ENCODE results near the gene CLSTN2. TPM values are rescaled to one million over a fixed set of nuclear protein-coding genes. Genes with fewer than 3 reads are reported as not detected.
A peak's percentile ranks its signal among the peaks of the same experiment; 100 is the strongest.

The CLSTN2 gene
- total RNA-seq, 2 donors from 2014 or later: 3.5 to 60.3 TPM

DNA sequence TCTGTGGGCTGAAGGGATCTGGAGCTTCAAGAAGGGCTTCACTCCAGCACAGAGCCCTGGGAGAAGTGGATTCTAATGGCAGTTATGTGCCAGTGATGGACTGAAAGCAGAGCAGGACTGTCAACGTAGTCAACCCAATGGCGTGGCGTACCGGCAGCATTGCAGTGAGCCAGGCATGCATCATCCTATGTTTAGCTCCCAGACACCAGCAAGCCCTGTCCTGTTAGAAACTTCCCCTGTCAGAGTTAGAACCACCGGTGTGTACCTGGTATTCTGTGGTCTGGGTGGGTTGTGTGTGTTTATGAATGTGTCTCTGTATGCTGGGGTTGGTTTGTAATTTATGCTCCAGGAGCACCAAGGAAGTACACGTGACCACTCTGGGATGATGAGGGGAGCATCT, 86.3 kb downstream of the CLSTN2 start:
- H3K4me3 ChIP-seq: no peak overlapping the region
- peaks cover 7% of the 10 kb centered on the region for H3K4me1 ChIP-seq (replicated peaks)
- DNase-seq (ENCODE audit: low spot score): no peak
- no peaks in the 10 kb centered on the region for H3K27me3 ChIP-seq (replicated peaks; ENCODE audit: insufficient read depth)
- H3K36me3 ChIP-seq: no peaks in the 10 kb centered on the region
- H3K9me3 ChIP-seq: no peaks in the 10 kb centered on the region
- TF ChIP-seq POLR2AphosphoS5 (IDR thresholded peaks at IDR 0.05): no peak
- no peak for TF ChIP-seq POLR2A (IDR thresholded peaks at IDR 0.05)
- TF ChIP-seq, protein P1, sequence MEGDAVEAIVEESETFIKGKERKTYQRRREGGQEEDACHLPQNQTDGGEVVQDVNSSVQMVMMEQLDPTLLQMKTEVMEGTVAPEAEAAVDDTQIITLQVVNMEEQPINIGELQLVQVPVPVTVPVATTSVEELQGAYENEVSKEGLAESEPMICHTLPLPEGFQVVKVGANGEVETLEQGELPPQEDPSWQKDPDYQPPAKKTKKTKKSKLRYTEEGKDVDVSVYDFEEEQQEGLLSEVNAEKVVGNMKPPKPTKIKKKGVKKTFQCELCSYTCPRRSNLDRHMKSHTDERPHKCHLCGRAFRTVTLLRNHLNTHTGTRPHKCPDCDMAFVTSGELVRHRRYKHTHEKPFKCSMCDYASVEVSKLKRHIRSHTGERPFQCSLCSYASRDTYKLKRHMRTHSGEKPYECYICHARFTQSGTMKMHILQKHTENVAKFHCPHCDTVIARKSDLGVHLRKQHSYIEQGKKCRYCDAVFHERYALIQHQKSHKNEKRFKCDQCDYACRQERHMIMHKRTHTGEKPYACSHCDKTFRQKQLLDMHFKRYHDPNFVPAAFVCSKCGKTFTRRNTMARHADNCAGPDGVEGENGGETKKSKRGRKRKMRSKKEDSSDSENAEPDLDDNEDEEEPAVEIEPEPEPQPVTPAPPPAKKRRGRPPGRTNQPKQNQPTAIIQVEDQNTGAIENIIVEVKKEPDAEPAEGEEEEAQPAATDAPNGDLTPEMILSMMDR (IDR thresholded peaks at IDR 0.05): no peak
- H3K27ac ChIP-seq: no peak overlapping the region
- WGBS: 61% methylated on average over 6 of the region's 6 CpGs
- intact Hi-C loops (cut with DNase I): no loop called here

DNA sequence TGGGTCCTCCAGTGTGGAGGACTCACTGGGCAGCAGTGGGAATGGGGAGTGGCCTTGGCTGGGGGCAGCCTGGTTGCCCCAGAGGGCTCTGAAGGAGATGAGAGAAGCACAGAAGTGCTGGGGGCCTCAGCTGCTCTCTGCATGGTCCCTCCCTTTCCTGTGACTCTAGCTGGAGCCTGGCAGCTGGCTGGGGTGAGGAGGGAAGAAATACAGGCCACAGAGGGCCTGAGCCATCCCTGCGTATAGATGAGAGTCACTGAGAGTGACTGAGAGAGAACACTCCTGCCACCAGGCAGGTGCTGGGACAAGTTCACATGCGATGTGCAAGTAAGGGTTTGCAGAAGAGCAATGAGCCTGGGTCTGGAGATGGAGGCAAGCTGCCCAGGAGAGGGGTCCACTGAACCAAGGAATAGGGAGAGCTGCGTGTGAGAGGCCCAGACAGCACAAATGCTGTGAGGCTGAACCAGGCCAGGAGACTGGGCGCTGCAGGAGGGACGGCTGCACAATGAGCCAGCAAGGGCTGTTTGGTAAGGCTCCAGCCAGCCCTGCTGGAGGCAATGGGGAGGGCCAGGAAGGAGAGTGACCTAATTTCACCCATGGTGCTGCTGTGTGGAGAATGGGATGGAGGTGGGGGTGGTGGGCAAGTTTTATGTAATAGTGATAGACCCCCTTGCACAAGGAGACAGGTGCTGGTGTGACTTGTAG, 87.2 kb downstream of the CLSTN2 start:
- intact Hi-C loops (cut with DNase I): no loop called here
- H3K27ac ChIP-seq: no peak overlapping the region
- H3K27me3 ChIP-seq (replicated peaks; ENCODE audit: insufficient read depth): no peaks in the 10 kb centered on the region
- no peaks in the 10 kb centered on the region for H3K9me3 ChIP-seq
- H3K4me1 ChIP-seq (replicated peaks): peaks cover 7% of the 10 kb centered on the region
- no peak for DNase-seq (ENCODE audit: low spot score)
- 67% methylated on average over 5 of the region's 5 CpGs for WGBS
- H3K4me3 ChIP-seq: no peak overlapping the region
- TF ChIP-seq, protein P1 (IDR thresholded peaks at IDR 0.05): no peak
- no peak for TF ChIP-seq POLR2AphosphoS5 (IDR thresholded peaks at IDR 0.05)
- no peak for TF ChIP-seq POLR2A (IDR thresholded peaks at IDR 0.05)
- no peaks in the 10 kb centered on the region for H3K36me3 ChIP-seq

DNA sequence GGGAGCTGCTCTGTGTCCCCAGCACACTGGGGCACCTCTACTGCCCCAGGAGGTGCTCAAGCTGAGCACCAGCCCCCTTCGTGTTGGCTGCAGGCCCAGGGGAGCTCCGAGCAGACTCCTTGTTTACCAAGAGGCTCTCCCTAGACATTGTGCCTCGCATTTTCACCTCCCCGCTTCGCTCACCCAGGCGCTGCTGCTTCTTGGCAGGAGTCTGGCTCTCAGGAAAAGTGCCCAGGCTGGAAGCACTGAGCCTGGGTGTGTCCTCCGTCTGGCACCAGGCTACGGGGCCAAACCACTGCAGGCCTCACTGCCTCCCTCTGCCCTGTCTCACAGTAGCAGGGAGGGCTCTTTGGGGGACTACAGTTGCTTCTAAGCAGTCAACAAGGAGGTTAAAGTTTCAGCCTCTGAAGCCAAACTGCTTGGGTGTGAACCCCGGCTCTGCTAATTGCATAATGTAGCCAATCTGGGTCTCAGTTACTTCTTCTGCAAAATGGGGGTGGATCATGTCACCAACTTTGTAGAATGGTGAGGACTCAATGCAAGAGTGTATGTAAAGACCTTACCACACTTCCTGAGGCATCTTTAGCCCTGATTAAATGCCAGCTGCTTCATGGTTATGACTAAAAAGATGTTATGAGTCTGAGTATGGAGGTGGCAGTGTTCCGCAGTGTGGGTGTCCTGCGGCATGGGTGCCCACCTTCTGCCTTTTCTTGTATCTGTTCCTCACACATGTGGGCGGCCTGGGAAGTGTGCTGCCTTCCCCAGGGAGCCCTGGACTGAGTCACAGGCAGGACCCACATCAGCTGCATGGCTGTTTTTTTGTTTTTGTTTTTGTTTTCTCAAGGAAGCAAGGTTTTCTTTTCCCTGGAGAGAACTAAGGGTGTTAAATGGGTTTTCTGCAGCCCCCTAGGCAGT, 88.9 kb downstream of the CLSTN2 start:
- H3K36me3 ChIP-seq: no peaks in the 10 kb centered on the region
- no peak overlapping the region for H3K27ac ChIP-seq
- 41% methylated on average over 12 of the region's 12 CpGs for WGBS
- no peaks in the 10 kb centered on the region for H3K9me3 ChIP-seq
- no peaks in the 10 kb centered on the region for H3K27me3 ChIP-seq (replicated peaks; ENCODE audit: insufficient read depth)
- TF ChIP-seq, protein P1 (IDR thresholded peaks at IDR 0.05): no peak
- TF ChIP-seq POLR2AphosphoS5 (IDR thresholded peaks at IDR 0.05): peak; percentile 49
- no peak overlapping the region for H3K4me3 ChIP-seq
- no peaks in the 10 kb centered on the region for H3K4me1 ChIP-seq (replicated peaks)
- DNase-seq (ENCODE audit: low spot score): peak; percentile 63
- intact Hi-C loops (cut with DNase I): no loop called here

DNA sequence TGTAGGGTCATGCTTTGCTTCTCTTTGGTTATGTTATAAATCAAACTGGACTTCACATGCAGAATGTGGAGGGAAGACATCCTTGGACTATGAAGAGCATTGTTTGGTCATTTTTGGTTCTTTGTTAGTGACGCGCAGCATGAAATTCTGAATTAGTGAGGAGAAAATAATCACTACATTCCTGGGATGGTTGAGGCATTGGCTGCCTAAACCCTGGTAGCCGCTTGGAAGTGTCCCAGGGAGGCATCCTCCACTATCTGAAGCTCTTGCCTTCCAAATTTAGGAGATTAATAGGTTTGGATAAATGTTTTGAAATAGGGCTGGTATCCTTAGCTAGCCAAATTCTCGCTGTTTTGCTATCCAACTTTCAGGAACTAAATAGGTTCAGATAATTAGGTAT, 96.2 kb downstream of the CLSTN2 start:
- Histone ChIP-seq H3K27me3 (replicated peaks; ENCODE audit: insufficient read depth) (peaks cover 5% of the 10 kb centered on the region), H3K4me1 (replicated peaks) (no peaks in the 10 kb centered on the region), H3K36me3 (no peaks in the 10 kb centered on the region), H3K27ac (no peak overlapping the region), H3K9me3 (no peaks in the 10 kb centered on the region), H3K4me3 (no peak overlapping the region)
- intact Hi-C loops (cut with DNase I): no loop called here
- 86% methylated on average over 4 of the region's 4 CpGs for WGBS
- TF ChIP-seq POLR2A (IDR thresholded peaks at IDR 0.05) (no peak), POLR2AphosphoS5 (IDR thresholded peaks at IDR 0.05) (no peak)
- TF ChIP-seq, protein P1 (IDR thresholded peaks at IDR 0.05): no peak
- DNase-seq (ENCODE audit: low spot score): no peak

All from prostate gland (tissue), 2 donors.